SK-N-SH treated with all-trans-retinoic acid at 6 μM for 48 hours (cell line): Measurements from ENCODE around the gene IFT74.

Source experiments
- ARNTL ChIP-seq: fragments of 450-650 bp; formaldehyde crosslinking; IDR thresholded peaks from 2 replicates; pipeline ENCODE4 v1.5.0; 2020; ENCODE audit warnings: low read depth, mild to moderate bottlenecking, moderate library complexity, borderline replicate concordance
- CSDC2 ChIP-seq: fragments of 250-450 bp; sonication (Bioruptor Pico); IDR thresholded peaks from 2 replicates; pipeline ENCODE4 v1.5.0; 2020; ENCODE audit warnings: mild to moderate bottlenecking, moderate library complexity
- TF ChIP-seq, protein P1 (sequence below): fragments of 250-450 bp; sonication (Bioruptor Pico); IDR thresholded peaks from 2 replicates; pipeline ENCODE4 v1.5.1; 2021; ENCODE audit warnings: mild to moderate bottlenecking, moderate library complexity
- TF ChIP-seq, protein P2 (sequence below): fragments of 250-450 bp; sonication (Bioruptor Pico); IDR thresholded peaks from 2 replicates; pipeline ENCODE4 v1.8.0; 2020; ENCODE audit warnings: mild to moderate bottlenecking, moderate library complexity, borderline replicate concordance
- TF ChIP-seq, protein P3 (sequence below): fragments of 250-450 bp; sonication (Bioruptor Pico); IDR thresholded peaks from 2 replicates; pipeline ENCODE4 v1.5.1; 2020; ENCODE audit warnings: low read depth, mild to moderate bottlenecking, moderate library complexity

DNA sequence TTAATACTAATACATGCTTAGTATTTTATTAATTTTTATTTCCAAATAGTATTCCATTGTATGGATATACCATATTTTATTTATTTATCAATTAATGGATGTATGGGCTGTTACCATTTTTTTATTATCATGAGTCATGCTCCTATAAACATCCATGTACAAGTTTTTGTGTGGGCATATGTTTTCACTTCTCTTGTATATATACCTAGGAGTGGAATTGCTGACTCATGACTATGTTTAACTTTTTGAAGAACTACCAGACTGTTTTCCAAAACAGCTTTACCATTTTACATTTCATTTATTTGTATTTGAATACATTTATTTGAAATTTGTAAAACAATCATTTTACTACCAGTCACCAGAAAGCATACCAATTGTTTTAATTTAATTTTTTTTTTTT is 63.4 kb downstream of the IFT74 start:
- TF ChIP-seq, protein P1, sequence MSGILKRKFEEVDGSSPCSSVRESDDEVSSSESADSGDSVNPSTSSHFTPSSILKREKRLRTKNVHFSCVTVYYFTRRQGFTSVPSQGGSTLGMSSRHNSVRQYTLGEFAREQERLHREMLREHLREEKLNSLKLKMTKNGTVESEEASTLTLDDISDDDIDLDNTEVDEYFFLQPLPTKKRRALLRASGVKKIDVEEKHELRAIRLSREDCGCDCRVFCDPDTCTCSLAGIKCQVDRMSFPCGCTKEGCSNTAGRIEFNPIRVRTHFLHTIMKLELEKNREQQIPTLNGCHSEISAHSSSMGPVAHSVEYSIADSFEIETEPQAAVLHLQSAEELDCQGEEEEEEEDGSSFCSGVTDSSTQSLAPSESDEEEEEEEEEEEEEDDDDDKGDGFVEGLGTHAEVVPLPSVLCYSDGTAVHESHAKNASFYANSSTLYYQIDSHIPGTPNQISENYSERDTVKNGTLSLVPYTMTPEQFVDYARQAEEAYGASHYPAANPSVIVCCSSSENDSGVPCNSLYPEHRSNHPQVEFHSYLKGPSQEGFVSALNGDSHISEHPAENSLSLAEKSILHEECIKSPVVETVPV (CRISPR knock-in tag): no peak
- TF ChIP-seq ARNTL (CRISPR knock-in tag): no peak
- TF ChIP-seq, protein P2, sequence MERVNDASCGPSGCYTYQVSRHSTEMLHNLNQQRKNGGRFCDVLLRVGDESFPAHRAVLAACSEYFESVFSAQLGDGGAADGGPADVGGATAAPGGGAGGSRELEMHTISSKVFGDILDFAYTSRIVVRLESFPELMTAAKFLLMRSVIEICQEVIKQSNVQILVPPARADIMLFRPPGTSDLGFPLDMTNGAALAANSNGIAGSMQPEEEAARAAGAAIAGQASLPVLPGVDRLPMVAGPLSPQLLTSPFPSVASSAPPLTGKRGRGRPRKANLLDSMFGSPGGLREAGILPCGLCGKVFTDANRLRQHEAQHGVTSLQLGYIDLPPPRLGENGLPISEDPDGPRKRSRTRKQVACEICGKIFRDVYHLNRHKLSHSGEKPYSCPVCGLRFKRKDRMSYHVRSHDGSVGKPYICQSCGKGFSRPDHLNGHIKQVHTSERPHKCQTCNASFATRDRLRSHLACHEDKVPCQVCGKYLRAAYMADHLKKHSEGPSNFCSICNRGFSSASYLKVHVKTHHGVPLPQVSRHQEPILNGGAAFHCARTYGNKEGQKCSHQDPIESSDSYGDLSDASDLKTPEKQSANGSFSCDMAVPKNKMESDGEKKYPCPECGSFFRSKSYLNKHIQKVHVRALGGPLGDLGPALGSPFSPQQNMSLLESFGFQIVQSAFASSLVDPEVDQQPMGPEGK (CRISPR knock-in tag): no peak
- no peak for TF ChIP-seq CSDC2 (CRISPR knock-in tag)
- TF ChIP-seq, protein P3, sequence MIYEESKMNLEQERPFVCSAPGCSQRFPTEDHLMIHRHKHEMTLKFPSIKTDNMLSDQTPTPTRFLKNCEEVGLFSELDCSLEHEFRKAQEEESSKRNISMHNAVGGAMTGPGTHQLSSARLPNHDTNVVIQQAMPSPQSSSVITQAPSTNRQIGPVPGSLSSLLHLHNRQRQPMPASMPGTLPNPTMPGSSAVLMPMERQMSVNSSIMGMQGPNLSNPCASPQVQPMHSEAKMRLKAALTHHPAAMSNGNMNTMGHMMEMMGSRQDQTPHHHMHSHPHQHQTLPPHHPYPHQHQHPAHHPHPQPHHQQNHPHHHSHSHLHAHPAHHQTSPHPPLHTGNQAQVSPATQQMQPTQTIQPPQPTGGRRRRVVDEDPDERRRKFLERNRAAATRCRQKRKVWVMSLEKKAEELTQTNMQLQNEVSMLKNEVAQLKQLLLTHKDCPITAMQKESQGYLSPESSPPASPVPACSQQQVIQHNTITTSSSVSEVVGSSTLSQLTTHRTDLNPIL (CRISPR knock-in tag): no peak
